A549 (cell line): Measurements from ENCODE around the gene HBG1. TPM values are rescaled to one million over a fixed set of nuclear protein-coding genes. Genes with fewer than 3 reads are reported as not detected.

Experiments
- ATAC-seq, 2 experiments: fragments of 200-7000 bp in 1 of 2; fragments of >200 bp in 1 of 2; cut with Nextera tagmentation in 1 of 2; cut with Tn5 transposase in 1 of 2; 3 replicates each; pipeline versions ENCODE4 v1.8.0 to v1.9.1; 2018 to 2020; ENCODE audit warnings: mild to moderate bottlenecking in 1 of 2, moderate library complexity in 1 of 2
- CTCF ChIA-PET: fragments of 300-600 bp; sonication (Branson Sonifier 250); formaldehyde crosslinking; extraction: SDS; loops from one replicate; lab custom pipeline; 2021; ENCODE audit warnings: antibody characterized with exemption, inconsistent platforms; lab: Yijun Ruan, JAX
- POLR2A ChIA-PET: fragments of 350-600 bp; formaldehyde crosslinking; extraction: SDS; loops from one replicate; lab custom pipeline; 2021; ENCODE audit warnings: antibody characterized with exemption, inconsistent platforms; lab: Yijun Ruan, JAX
- DNase-seq, 2 experiments: peaks; one replicate each; pipeline versions ENCODE4 v3.0.0 to v3.0.0-alpha.2; 2011 to 2016; ENCODE audit warnings: low read depth in 1 of 2, low spot score in 1 of 2
- FAIRE-seq: peaks from 2 replicates; lab custom pipeline; 2011; peaks lifted over from hg19 to GRCh38; lab: Jason Lieb, UNC
- H3K27ac ChIP-seq, 2 experiments: fragments of >200 bp; sonication (Bioruptor Twin); formaldehyde crosslinking; 3 replicates each; pipeline ENCODE4 v1.5.1; 2016 to 2017
- H3K4me1 ChIP-seq: fragments of >200 bp; sonication (Bioruptor Twin); formaldehyde crosslinking; 3 replicates; pipeline ENCODE4 v1.6.1; 2016
- H3K4me2 ChIP-seq: fragments of >200 bp; sonication (Bioruptor Twin); formaldehyde crosslinking; 3 replicates; pipeline ENCODE4 v1.6.1; 2016
- H3K4me3 ChIP-seq: fragments of >200 bp; sonication (Bioruptor Twin); formaldehyde crosslinking; 3 replicates; pipeline ENCODE4 v1.5.1; 2016
- H3K9me3 ChIP-seq: fragments of >200 bp; sonication (Bioruptor Twin); formaldehyde crosslinking; 3 replicates; pipeline ENCODE4 v1.6.1; 2016
- BHLHE40 ChIP-seq: IDR thresholded peaks from 2 replicates; pipeline ENCODE4 v1.6.1; 2012; ENCODE audit warnings: low read depth, low read length, inconsistent platforms
- CBX8 ChIP-seq: fragments of 200-600 bp; sonication (generic); IDR thresholded peaks from 2 replicates; pipeline ENCODE4 v1.6.1; 2016
- CEBPB ChIP-seq, 2 experiments: fragments of >200 bp in 1 of 2; sonication (Bioruptor Twin) in 1 of 2; formaldehyde crosslinking in 1 of 2; IDR thresholded peaks; 2 replicates each; pipeline ENCODE4 v1.6.1; 2012 to 2016
- CHD2 ChIP-seq: fragments of 150-350 bp; IDR thresholded peaks from 2 replicates; pipeline ENCODE4 v1.6.1; 2014; ENCODE audit warnings: low read length; ENCODE audit not compliant: partially characterized antibody
- E2F6 ChIP-seq: IDR thresholded peaks from 2 replicates; pipeline ENCODE4 v1.6.1; 2012; ENCODE audit warnings: low read depth, borderline replicate concordance
- EHF ChIP-seq: fragments of 250-450 bp; sonication (Bioruptor Pico); IDR thresholded peaks from 2 replicates; pipeline ENCODE4 v1.5.0; 2020; ENCODE audit warnings: mild to moderate bottlenecking
- EP300 ChIP-seq, 2 experiments: fragments of >200 bp; sonication (Bioruptor Twin); formaldehyde crosslinking; IDR thresholded peaks; 2 replicates in 1 of 2; 3 replicates in 1 of 2; pipeline ENCODE4 v1.6.1; 2016 to 2017
- HES2 ChIP-seq: fragments of >200 bp; sonication (Bioruptor Twin); formaldehyde crosslinking; IDR thresholded peaks from 2 replicates; pipeline ENCODE4 v1.6.1; 2016
- HOXA7 ChIP-seq: fragments of 250-450 bp; sonication (Bioruptor Pico); IDR thresholded peaks from 2 replicates; pipeline ENCODE4 v1.5.0; 2020; ENCODE audit warnings: mild to moderate bottlenecking, moderate library complexity
- JUNB ChIP-seq: fragments of >200 bp; sonication (Bioruptor Twin); formaldehyde crosslinking; IDR thresholded peaks from 2 replicates; pipeline ENCODE4 v1.6.1; 2016
- KDM1A ChIP-seq: fragments of 200-600 bp; sonication (generic); IDR thresholded peaks from 2 replicates; pipeline ENCODE4 v1.6.1; 2016; ENCODE audit warnings: low read depth, mild to moderate bottlenecking
- MAFK ChIP-seq: fragments of 450-650 bp; IDR thresholded peaks from 2 replicates; pipeline ENCODE4 v1.6.1; 2014; ENCODE audit not compliant: partially characterized antibody
- MAZ ChIP-seq: fragments of 150-350 bp; IDR thresholded peaks from 2 replicates; pipeline ENCODE4 v1.6.1; 2014; ENCODE audit warnings: antibody characterized with exemption, low read depth, low read length, borderline replicate concordance
- MYC ChIP-seq: IDR thresholded peaks from 2 replicates; pipeline ENCODE4 v1.6.1; 2012; ENCODE audit warnings: mild to moderate bottlenecking, inconsistent platforms, low read length, improper control_type of control experiment, borderline replicate concordance
- NFE2L2 ChIP-seq: fragments of 150-350 bp; conservative IDR thresholded peaks from 2 replicates; pipeline ENCODE4 v1.6.1; 2014; ENCODE audit warnings: low read length
- NPAS2 ChIP-seq: fragments of 250-450 bp; sonication (Bioruptor Pico); IDR thresholded peaks from 2 replicates; pipeline ENCODE4 v1.8.0; 2022; ENCODE audit warnings: mild to moderate bottlenecking, moderate library complexity, borderline replicate concordance
- PBX3 ChIP-seq: IDR thresholded peaks from 2 replicates; pipeline ENCODE4 v1.6.1; 2012
- PHF8 ChIP-seq: fragments of 200-600 bp; sonication (generic); IDR thresholded peaks from 2 replicates; pipeline ENCODE4 v1.6.1; 2016; ENCODE audit warnings: low read depth, mild to moderate bottlenecking, antibody characterized with exemption, moderate library complexity, borderline replicate concordance
- POLR2A ChIP-seq: IDR thresholded peaks from 2 replicates; pipeline ENCODE4 v1.6.1; 2012; ENCODE audit warnings: mild to moderate bottlenecking, low read length
- RAD21 ChIP-seq, 2 experiments: fragments of >200 bp in 1 of 2; sonication (Bioruptor Twin) in 1 of 2; formaldehyde crosslinking in 1 of 2; IDR thresholded peaks in 1 of 2; conservative IDR thresholded peaks in 1 of 2; 2 replicates in 1 of 2; 3 replicates in 1 of 2; pipeline ENCODE4 v1.6.1; 2012 to 2018; ENCODE audit warnings: inconsistent platforms in 1 of 2
- RARB ChIP-seq: fragments of 250-450 bp; sonication (Bioruptor Pico); IDR thresholded peaks from 2 replicates; pipeline ENCODE4 v1.8.0; 2021; ENCODE audit warnings: mild to moderate bottlenecking, moderate library complexity
- RFX5 ChIP-seq: fragments of 450-650 bp; IDR thresholded peaks from 2 replicates; pipeline ENCODE4 v1.7.1; 2014; ENCODE audit warnings: antibody characterized with exemption, mild to moderate bottlenecking, moderate library complexity
- TP53 ChIP-seq: fragments of 250-450 bp; sonication (Bioruptor Pico); IDR thresholded peaks from 2 replicates; pipeline ENCODE4 v1.5.0; 2021; ENCODE audit warnings: mild to moderate bottlenecking, moderate library complexity
- ZC3H11A ChIP-seq: fragments of 450-650 bp; IDR thresholded peaks from 2 replicates; pipeline ENCODE4 v1.6.1; 2014; ENCODE audit warnings: antibody characterized with exemption, mild to moderate bottlenecking
- ZFP36 ChIP-seq: fragments of 450-650 bp; IDR thresholded peaks from 2 replicates; pipeline ENCODE4 v1.6.1; 2014; ENCODE audit warnings: borderline replicate concordance; ENCODE audit not compliant: partially characterized antibody
- ZSCAN20 ChIP-seq: fragments of 250-450 bp; sonication (Bioruptor Pico); IDR thresholded peaks from 2 replicates; pipeline ENCODE4 v1.8.0; 2022; ENCODE audit warnings: mild to moderate bottlenecking, moderate library complexity
- WGBS: methylation state at CpG from one replicate; pipeline ENCODE4 v1.1.6; 2017; ENCODE audit errors: missing lambda C conversion rate; 5-methylcytosine and 5-hydroxymethylcytosine counted together
- polyA plus RNA-seq, 4 experiments: library from polyadenylated mRNA; depleted of rRNA in 3 of 4; stranded (reverse); fragments of >200 nt; fragmentation: RNase III in 1 of 4; extraction: RNeasy Plus Mini Kit Qiagen cat#74134 plus additional on column Dnase treatment in 1 of 4; gene quantifications; 2 replicates in 3 of 4; 3 replicates in 1 of 4; pipeline ENCODE4 v1.2.3, GENCODE V29; 2011 to 2017
- TF ChIP-seq, protein P1 (sequence below): fragments of 250-450 bp; sonication (Bioruptor Pico); IDR thresholded peaks from 2 replicates; pipeline ENCODE4 v1.5.0; 2021; ENCODE audit warnings: mild to moderate bottlenecking, moderate library complexity, borderline replicate concordance
- TF ChIP-seq, protein P2 (sequence below): fragments of 150-350 bp; IDR thresholded peaks from 2 replicates; pipeline ENCODE4 v1.6.1; 2014; ENCODE audit warnings: low read depth, mild to moderate bottlenecking, low read length
- TF ChIP-seq, protein P3 (sequence below): fragments of 200-600 bp; sonication (generic); IDR thresholded peaks from 2 replicates; pipeline ENCODE4 v1.6.1; 2016; ENCODE audit warnings: antibody characterized with exemption, mild to moderate bottlenecking, moderate library complexity

HBG1 gene
- polyA plus RNA-seq, 2 of the 4 experiments (the other 2 are of a cell fraction), result not detected

GRCh38 chr11:5223686-5224085 is 26.0 kb downstream of the HBG1 start:
- ChIA-PET POLR2A (no interaction called here), CTCF (no interaction called here)
- no peak overlapping the region for H3K4me2 ChIP-seq
- no peaks in the 10 kb centered on the region for H3K9me3 ChIP-seq
- no peak overlapping the region for H3K27ac ChIP-seq
- no peak overlapping the region for H3K4me3 ChIP-seq
- ATAC-seq, result no peak
- TF ChIP-seq ZC3H11A, result no peak
- no peak for TF ChIP-seq CEBPB (IDR thresholded peaks at IDR 0.05)
- no peak for TF ChIP-seq RAD21 (conservative IDR thresholded peaks at IDR 0.05 in 1 of 2, IDR thresholded peaks at IDR 0.05 in 1 of 2)
- no peak for TF ChIP-seq JUNB
- no peak for TF ChIP-seq HOXA7 (CRISPR knock-in tag)
- no peak for TF ChIP-seq BHLHE40
- no peak for TF ChIP-seq POLR2A
- TF ChIP-seq PBX3, result no peak
- no peak for TF ChIP-seq CBX8
- no peak for TF ChIP-seq NFE2L2
- no peaks in the 10 kb centered on the region for H3K4me1 ChIP-seq
- no peak for DNase-seq
- 23% methylated on average over 1 of the region's 1 CpG for WGBS
- FAIRE-seq, result no peak

DNA sequence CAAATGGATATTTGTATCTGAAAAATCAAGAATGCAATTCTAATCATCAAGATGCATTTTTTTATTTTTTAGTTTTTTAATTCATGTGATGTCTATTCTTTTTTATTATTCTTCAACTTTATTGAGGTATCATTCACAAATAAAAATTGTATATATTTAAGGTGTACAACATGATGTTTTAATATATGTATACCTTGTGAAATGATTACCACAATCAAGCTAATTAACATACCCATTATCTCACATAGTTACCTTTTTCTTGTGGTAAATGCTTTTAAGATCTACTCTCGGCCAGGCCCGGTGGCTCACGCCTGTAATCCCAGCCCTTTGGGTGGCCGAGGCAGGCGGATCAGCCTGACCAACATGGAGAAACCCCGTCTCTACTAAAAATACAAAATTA is 26.5 kb downstream of the HBG1 start:
- no peak for DNase-seq
- H3K4me2 ChIP-seq, result no peak overlapping the region
- no peaks in the 10 kb centered on the region for H3K4me1 ChIP-seq
- no peaks in the 10 kb centered on the region for H3K9me3 ChIP-seq
- FAIRE-seq, result no peak
- no peak for TF ChIP-seq PHF8
- TF ChIP-seq CHD2, result no peak
- TF ChIP-seq KDM1A, result no peak
- TF ChIP-seq RFX5, result no peak
- no peak for TF ChIP-seq RARB (CRISPR knock-in tag)
- TF ChIP-seq TP53 (CRISPR knock-in tag), result no peak
- no peak for TF ChIP-seq MAFK
- TF ChIP-seq ZSCAN20, result no peak
- TF ChIP-seq E2F6, result no peak
- no peak for TF ChIP-seq HES2
- TF ChIP-seq, protein P1, sequence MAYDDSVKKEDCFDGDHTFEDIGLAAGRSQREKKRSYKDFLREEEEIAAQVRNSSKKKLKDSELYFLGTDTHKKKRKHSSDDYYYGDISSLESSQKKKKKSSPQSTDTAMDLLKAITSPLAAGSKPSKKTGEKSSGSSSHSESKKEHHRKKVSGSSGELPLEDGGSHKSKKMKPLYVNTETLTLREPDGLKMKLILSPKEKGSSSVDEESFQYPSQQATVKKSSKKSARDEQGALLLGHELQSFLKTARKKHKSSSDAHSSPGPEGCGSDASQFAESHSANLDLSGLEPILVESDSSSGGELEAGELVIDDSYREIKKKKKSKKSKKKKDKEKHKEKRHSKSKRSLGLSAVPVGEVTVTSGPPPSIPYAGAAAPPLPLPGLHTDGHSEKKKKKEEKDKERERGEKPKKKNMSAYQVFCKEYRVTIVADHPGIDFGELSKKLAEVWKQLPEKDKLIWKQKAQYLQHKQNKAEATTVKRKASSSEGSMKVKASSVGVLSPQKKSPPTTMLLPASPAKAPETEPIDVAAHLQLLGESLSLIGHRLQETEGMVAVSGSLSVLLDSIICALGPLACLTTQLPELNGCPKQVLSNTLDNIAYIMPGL (CRISPR knock-in tag), result no peak
- TF ChIP-seq NFE2L2, result no peak
- TF ChIP-seq ZFP36, result no peak
- no peak for TF ChIP-seq EP300 (IDR thresholded peaks at IDR 0.05)
- no peak for TF ChIP-seq EHF
- no peak for TF ChIP-seq NPAS2 (CRISPR knock-in tag)
- TF ChIP-seq MAZ, result no peak
- TF ChIP-seq, protein P2, sequence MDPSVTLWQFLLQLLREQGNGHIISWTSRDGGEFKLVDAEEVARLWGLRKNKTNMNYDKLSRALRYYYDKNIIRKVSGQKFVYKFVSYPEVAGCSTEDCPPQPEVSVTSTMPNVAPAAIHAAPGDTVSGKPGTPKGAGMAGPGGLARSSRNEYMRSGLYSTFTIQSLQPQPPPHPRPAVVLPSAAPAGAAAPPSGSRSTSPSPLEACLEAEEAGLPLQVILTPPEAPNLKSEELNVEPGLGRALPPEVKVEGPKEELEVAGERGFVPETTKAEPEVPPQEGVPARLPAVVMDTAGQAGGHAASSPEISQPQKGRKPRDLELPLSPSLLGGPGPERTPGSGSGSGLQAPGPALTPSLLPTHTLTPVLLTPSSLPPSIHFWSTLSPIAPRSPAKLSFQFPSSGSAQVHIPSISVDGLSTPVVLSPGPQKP, result no peak
- TF ChIP-seq, protein P3, sequence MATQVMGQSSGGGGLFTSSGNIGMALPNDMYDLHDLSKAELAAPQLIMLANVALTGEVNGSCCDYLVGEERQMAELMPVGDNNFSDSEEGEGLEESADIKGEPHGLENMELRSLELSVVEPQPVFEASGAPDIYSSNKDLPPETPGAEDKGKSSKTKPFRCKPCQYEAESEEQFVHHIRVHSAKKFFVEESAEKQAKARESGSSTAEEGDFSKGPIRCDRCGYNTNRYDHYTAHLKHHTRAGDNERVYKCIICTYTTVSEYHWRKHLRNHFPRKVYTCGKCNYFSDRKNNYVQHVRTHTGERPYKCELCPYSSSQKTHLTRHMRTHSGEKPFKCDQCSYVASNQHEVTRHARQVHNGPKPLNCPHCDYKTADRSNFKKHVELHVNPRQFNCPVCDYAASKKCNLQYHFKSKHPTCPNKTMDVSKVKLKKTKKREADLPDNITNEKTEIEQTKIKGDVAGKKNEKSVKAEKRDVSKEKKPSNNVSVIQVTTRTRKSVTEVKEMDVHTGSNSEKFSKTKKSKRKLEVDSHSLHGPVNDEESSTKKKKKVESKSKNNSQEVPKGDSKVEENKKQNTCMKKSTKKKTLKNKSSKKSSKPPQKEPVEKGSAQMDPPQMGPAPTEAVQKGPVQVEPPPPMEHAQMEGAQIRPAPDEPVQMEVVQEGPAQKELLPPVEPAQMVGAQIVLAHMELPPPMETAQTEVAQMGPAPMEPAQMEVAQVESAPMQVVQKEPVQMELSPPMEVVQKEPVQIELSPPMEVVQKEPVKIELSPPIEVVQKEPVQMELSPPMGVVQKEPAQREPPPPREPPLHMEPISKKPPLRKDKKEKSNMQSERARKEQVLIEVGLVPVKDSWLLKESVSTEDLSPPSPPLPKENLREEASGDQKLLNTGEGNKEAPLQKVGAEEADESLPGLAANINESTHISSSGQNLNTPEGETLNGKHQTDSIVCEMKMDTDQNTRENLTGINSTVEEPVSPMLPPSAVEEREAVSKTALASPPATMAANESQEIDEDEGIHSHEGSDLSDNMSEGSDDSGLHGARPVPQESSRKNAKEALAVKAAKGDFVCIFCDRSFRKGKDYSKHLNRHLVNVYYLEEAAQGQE, result no peak
- TF ChIP-seq MYC, result no peak
- CTCF ChIA-PET, result no interaction called here
- no peak for ATAC-seq
- no peak overlapping the region for H3K27ac ChIP-seq
- no peak overlapping the region for H3K4me3 ChIP-seq
- POLR2A ChIA-PET, result no interaction called here
- WGBS, result 52% methylated on average over 6 of the region's 6 CpGs
